ENCODE measurements around the gene DDX5. TPM values are rescaled to one million over a fixed set of nuclear protein-coding genes. Genes with fewer than 3 reads are reported as not detected.
A peak's percentile ranks its signal among the peaks of the same experiment; 100 is the strongest.

Gene DDX5
- total RNA-seq (1,000 to 10,000 TPM; 1,461 to 3,147 (median 1,608) TPM), total RNA-seq (1,156 to 4,210 (median 2,320) reads per million in 29 experiments)
- total RNA-seq (2013) = 1,878 TPM

DNA sequence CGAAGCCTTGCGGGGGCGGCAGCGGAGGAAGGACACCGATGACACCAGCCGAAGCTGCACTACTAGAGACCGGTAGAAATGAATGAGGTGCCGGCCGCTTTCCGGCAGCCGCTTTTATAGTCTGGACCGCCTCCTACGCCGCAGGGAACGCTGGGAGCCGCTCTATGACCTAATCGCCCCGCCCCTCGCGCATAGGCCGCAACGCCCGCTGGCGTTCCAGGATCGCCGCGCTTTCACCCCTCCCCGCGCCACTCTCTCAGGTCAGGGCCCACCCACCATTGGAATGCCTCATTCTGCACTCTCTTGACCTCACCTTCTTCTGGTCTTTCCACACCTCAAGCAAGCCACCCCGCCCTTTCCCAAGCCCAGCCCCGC lies at the start of gene DDX5:
DDX5 (minus strand) TSS at position 89 of the 375 bp plus-strand sequence. CDS start 170 bp downstream, outside the sequence.
- no peaks in the 10 kb centered on the region for H3K27me3 Mint-ChIP-seq
- peak within 1 kb of the TSS; percentile 91 to 99 for H3K4me3 ChIP-seq (ENCODE audit: control insufficient read depth in 1 of 2, extremely low read depth in 1 of 2, low read length in 1 of 2)
- H3K9me3 ChIP-seq = no peaks in the 10 kb centered on the region
- H3K27me3 ChIP-seq (replicated peaks in 1 of 2; ENCODE audit: control insufficient read depth in 2 of 2, extremely low read depth in 1 of 2, insufficient read depth in 2 of 2, low read length in 1 of 2) = no peaks in the 10 kb centered on the region
- H3K4me3 Mint-ChIP-seq = peak within 1 kb of the TSS; percentile 97 to 100 (median 100)
- peak within 1 kb of the TSS; percentile 99 to 100 for H3K27ac Mint-ChIP-seq
- H3K9me3 Mint-ChIP-seq = no peaks in the 10 kb centered on the region
- DNase-seq = peak in 34 of 35 experiments; percentile 91 to 98 (median 96)
- CTCF ChIA-PET = interaction anchor here (0.6 to 2.4 kb wide), 6 partner anchors 9 to 808 kb away, joined by 3 to 31 read pairs (median 6); partner anchors contain the start of genes POLG2 (in 1 of the 2) and TEX2 (in 1 of the 2)
- POLR2A ChIA-PET = interaction anchor here (0.5 to 3.6 kb wide), 16 partner anchors 9 to 733 kb away, joined by 3 to 72 read pairs (median 6); partner anchors contain the start of genes POLG2 (in 2 of the 2) and ICAM2 (in 1 of the 2)
- peaks cover 19 to 34% of the 10 kb centered on the region in 2 experiments for H3K4me1 ChIP-seq (ENCODE audit: control insufficient read depth in 1 of 2, extremely low read depth in 1 of 2, insufficient read depth in 2 of 2, low read length in 2 of 2)
- peak within 1 kb of the TSS; percentile 99 for H3K27ac ChIP-seq (ENCODE audit: low read length)
- H3K36me3 Mint-ChIP-seq = peaks cover 62% of the 10 kb centered on the region
- H3K4me1 Mint-ChIP-seq = peaks cover 64 to 78% (median 67%) of the 10 kb centered on the region in 3 donors
- ATAC-seq (replicated peaks in 1 of 4) = peak; percentile 66 to 71 (median 68)
- WGBS (ENCODE audit: insufficient coverage) = 0% methylated on average over 29 of the region's 31 CpGs
- peaks cover 0 to 58% of the 10 kb centered on the region in 2 donors for H3K36me3 ChIP-seq (ENCODE audit: control insufficient read depth in 2 of 2, extremely low read depth in 1 of 2, insufficient read depth in 1 of 2, low read length in 1 of 2)

DNA sequence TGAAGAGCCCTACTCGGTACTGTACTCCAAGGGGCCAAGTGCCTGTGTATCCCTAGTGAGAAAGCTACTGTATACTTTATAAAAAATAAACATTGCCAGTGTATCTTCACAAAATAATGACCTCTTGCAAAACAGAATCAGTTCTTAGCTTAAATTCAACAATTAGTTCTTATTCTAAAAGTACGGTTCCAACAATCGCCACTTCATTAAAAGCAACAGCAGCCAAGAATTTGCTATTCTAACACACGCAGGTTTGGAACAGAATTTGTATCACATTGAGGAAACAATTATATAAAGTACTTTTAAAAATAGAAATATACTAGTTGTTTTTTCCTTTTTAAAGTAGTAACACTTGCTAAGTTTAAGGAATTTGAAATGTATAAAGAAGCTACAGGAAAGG lies 49.2 kb upstream of the DDX5 start:
- Mint-ChIP-seq H3K27ac (peak overlapping the region in 1 of 2 donors; percentile 39), H3K4me3 (no peak overlapping the region), H3K27me3 (no peaks in the 10 kb centered on the region), H3K9me3 (no peaks in the 10 kb centered on the region), H3K36me3 (peaks cover 36% of the 10 kb centered on the region), H3K4me1 (no peaks in the 10 kb centered on the region)
- Histone ChIP-seq H3K36me3 (ENCODE audit: control insufficient read depth in 2 of 2, extremely low read depth in 1 of 2, insufficient read depth in 1 of 2, low read length in 1 of 2) (peaks cover 7 to 66% of the 10 kb centered on the region in 2 donors), H3K9me3 (no peaks in the 10 kb centered on the region), H3K4me1 (ENCODE audit: control insufficient read depth in 1 of 2, extremely low read depth in 1 of 2, insufficient read depth in 2 of 2, low read length in 2 of 2) (no peaks in the 10 kb centered on the region), H3K4me3 (ENCODE audit: control insufficient read depth in 1 of 2, extremely low read depth in 1 of 2, low read length in 1 of 2) (no peak overlapping the region), H3K27me3 (replicated peaks in 1 of 2; ENCODE audit: control insufficient read depth in 2 of 2, extremely low read depth in 1 of 2, insufficient read depth in 2 of 2, low read length in 1 of 2) (no peaks in the 10 kb centered on the region), H3K27ac (ENCODE audit: low read length) (no peak overlapping the region)
- no CpG with 5 or more reads among the region's 4 CpGs for WGBS (ENCODE audit: insufficient coverage)
- POLR2A ChIA-PET = no interaction called here
- ATAC-seq (replicated peaks in 1 of 4) = no peak
- CTCF ChIA-PET = no interaction called here
- no peak for DNase-seq

DNA sequence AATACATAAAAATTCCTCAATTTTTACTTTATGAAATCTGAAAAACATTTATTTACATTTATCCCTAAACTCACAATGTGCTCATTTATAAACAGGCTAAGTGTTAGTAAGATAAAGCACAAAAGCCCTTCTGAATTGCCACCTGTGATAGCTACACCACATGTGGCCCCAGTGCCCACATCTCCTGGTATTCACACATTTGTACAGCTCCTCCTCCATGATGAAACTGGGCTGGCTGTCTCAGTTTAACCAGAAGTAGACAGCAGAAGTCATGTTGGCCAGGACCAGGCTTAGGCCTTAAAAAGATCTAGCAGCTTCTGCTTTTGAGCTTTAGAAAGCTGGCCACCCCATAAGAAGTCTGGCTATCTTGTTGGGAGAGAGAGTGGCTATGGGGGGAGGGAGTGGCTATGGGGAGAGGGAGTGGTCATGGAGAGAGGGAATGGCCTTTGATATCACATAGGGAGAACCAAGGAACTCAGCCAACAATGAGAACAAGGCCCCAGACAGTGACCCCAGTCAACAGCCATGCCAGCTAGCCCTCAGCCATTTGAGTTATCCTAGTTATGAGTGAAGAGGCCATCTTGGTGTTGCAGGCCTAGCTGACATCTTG lies 48.0 kb upstream of the DDX5 start:
- peaks cover 42% of the 10 kb centered on the region for H3K36me3 Mint-ChIP-seq
- ChIA-PET POLR2A (no interaction called here), CTCF (interaction anchor here in 1 of 2 donors (0.6 kb wide), 1 partner anchor 10 kb away, joined by 3 read pairs; no protein-coding TSS in a partner anchor)
- no peak for DNase-seq
- H3K4me3 Mint-ChIP-seq = no peak overlapping the region
- no peak overlapping the region for H3K27ac Mint-ChIP-seq
- H3K4me3 ChIP-seq (ENCODE audit: control insufficient read depth in 1 of 2, extremely low read depth in 1 of 2, low read length in 1 of 2) = no peak overlapping the region
- H3K9me3 ChIP-seq = no peaks in the 10 kb centered on the region
- no peaks in the 10 kb centered on the region for H3K9me3 Mint-ChIP-seq
- no peaks in the 10 kb centered on the region for H3K27me3 Mint-ChIP-seq
- no peak overlapping the region for H3K27ac ChIP-seq (ENCODE audit: low read length)
- no peaks in the 10 kb centered on the region for H3K4me1 Mint-ChIP-seq
- H3K36me3 ChIP-seq (ENCODE audit: control insufficient read depth in 2 of 2, extremely low read depth in 1 of 2, insufficient read depth in 1 of 2, low read length in 1 of 2) = peaks cover under 1 to 60% of the 10 kb centered on the region in 2 donors
- H3K27me3 ChIP-seq (replicated peaks in 1 of 2; ENCODE audit: control insufficient read depth in 2 of 2, extremely low read depth in 1 of 2, insufficient read depth in 2 of 2, low read length in 1 of 2) = no peaks in the 10 kb centered on the region
- no peak for ATAC-seq (replicated peaks in 1 of 4)
- H3K4me1 ChIP-seq (ENCODE audit: control insufficient read depth in 1 of 2, extremely low read depth in 1 of 2, insufficient read depth in 2 of 2, low read length in 2 of 2) = no peaks in the 10 kb centered on the region

- ATAC-seq (replicated peaks in 1 of 4) = no peak
- DNase-seq = no peak
- Histone ChIP-seq H3K4me3 (ENCODE audit: control insufficient read depth in 1 of 2, extremely low read depth in 1 of 2, low read length in 1 of 2) (no peak overlapping the region), H3K4me1 (ENCODE audit: control insufficient read depth in 1 of 2, extremely low read depth in 1 of 2, insufficient read depth in 2 of 2, low read length in 2 of 2) (no peaks in the 10 kb centered on the region), H3K36me3 (ENCODE audit: control insufficient read depth in 2 of 2, extremely low read depth in 1 of 2, insufficient read depth in 1 of 2, low read length in 1 of 2) (peaks cover 5 to 68% of the 10 kb centered on the region in 2 donors), H3K27me3 (replicated peaks in 1 of 2; ENCODE audit: control insufficient read depth in 2 of 2, extremely low read depth in 1 of 2, insufficient read depth in 2 of 2, low read length in 1 of 2) (no peaks in the 10 kb centered on the region), H3K27ac (ENCODE audit: low read length) (no peak overlapping the region), H3K9me3 (no peaks in the 10 kb centered on the region)
- Mint-ChIP-seq H3K27ac (peak overlapping the region in 1 of 2 donors; percentile 24), H3K36me3 (peaks cover 42% of the 10 kb centered on the region), H3K9me3 (no peaks in the 10 kb centered on the region), H3K27me3 (no peaks in the 10 kb centered on the region), H3K4me1 (no peaks in the 10 kb centered on the region), H3K4me3 (no peak overlapping the region)
- WGBS (ENCODE audit: insufficient coverage) = no CpG with 5 or more reads among the region's 5 CpGs
- POLR2A ChIA-PET = no interaction called here
- CTCF ChIA-PET = no interaction called here
Observed at GRCh38 chr17:64551461-64551860, 45.4 kb upstream of the DDX5 start.

DNA sequence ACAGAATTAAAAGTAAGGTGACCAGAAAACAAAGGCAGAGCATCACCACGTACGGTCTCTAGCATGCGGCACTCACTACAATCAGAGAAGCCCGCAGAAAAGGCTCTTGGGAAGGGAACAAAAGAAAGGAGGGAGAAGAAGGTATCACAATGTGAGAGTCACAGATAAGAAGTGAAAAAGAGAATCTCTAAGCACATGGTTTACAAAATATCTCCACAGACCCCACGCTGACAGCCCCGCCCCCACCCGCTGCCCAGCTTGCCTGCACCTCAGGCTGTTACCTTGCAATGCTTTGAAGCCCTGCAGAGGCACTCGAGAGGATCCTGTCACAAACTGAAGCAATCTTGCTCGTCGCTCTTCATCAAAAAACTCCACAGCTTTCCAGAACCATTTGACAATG lies 41.2 kb upstream of the DDX5 start:
- CTCF ChIA-PET = no interaction called here
- no peaks in the 10 kb centered on the region for H3K9me3 ChIP-seq
- H3K27ac ChIP-seq (ENCODE audit: low read length) = no peak overlapping the region
- H3K27me3 ChIP-seq (replicated peaks in 1 of 2; ENCODE audit: control insufficient read depth in 2 of 2, extremely low read depth in 1 of 2, insufficient read depth in 2 of 2, low read length in 1 of 2) = no peaks in the 10 kb centered on the region
- no peaks in the 10 kb centered on the region for H3K27me3 Mint-ChIP-seq
- DNase-seq (no peak), ATAC-seq (replicated peaks in 1 of 4) (no peak)
- H3K4me1 Mint-ChIP-seq = no peaks in the 10 kb centered on the region
- H3K4me3 Mint-ChIP-seq = no peak overlapping the region
- H3K36me3 ChIP-seq (ENCODE audit: control insufficient read depth in 2 of 2, extremely low read depth in 1 of 2, insufficient read depth in 1 of 2, low read length in 1 of 2) = peaks cover 5 to 66% of the 10 kb centered on the region in 2 donors
- no peak overlapping the region for H3K27ac Mint-ChIP-seq
- no peak overlapping the region for H3K4me3 ChIP-seq (ENCODE audit: control insufficient read depth in 1 of 2, extremely low read depth in 1 of 2, low read length in 1 of 2)
- 96% methylated on average over 5 of the region's 10 CpGs for WGBS (ENCODE audit: insufficient coverage)
- H3K9me3 Mint-ChIP-seq = no peaks in the 10 kb centered on the region
- peaks cover 44% of the 10 kb centered on the region for H3K36me3 Mint-ChIP-seq
- H3K4me1 ChIP-seq (ENCODE audit: control insufficient read depth in 1 of 2, extremely low read depth in 1 of 2, insufficient read depth in 2 of 2, low read length in 2 of 2) = no peaks in the 10 kb centered on the region
- POLR2A ChIA-PET = interaction anchor here in 1 of 2 donors (0.5 to 0.9 kb wide), 4 partner anchors 8 to 767 kb away, joined by 3 to 4 read pairs (median 3); no protein-coding TSS in a partner anchor

GRCh38 chr17:64546716-64547115 lies 40.6 kb upstream of the DDX5 start:
- Histone ChIP-seq H3K4me1 (ENCODE audit: control insufficient read depth in 1 of 2, extremely low read depth in 1 of 2, insufficient read depth in 2 of 2, low read length in 2 of 2) (no peaks in the 10 kb centered on the region), H3K4me3 (ENCODE audit: control insufficient read depth in 1 of 2, extremely low read depth in 1 of 2, low read length in 1 of 2) (no peak overlapping the region), H3K9me3 (no peaks in the 10 kb centered on the region), H3K27ac (ENCODE audit: low read length) (no peak overlapping the region), H3K27me3 (replicated peaks in 1 of 2; ENCODE audit: control insufficient read depth in 2 of 2, extremely low read depth in 1 of 2, insufficient read depth in 2 of 2, low read length in 1 of 2) (no peaks in the 10 kb centered on the region), H3K36me3 (ENCODE audit: control insufficient read depth in 2 of 2, extremely low read depth in 1 of 2, insufficient read depth in 1 of 2, low read length in 1 of 2) (peaks cover 5 to 66% of the 10 kb centered on the region in 2 donors)
- no CpG with 5 or more reads among the region's 7 CpGs for WGBS (ENCODE audit: insufficient coverage)
- Mint-ChIP-seq H3K4me3 (no peak overlapping the region), H3K36me3 (peaks cover 43% of the 10 kb centered on the region), H3K9me3 (no peaks in the 10 kb centered on the region), H3K27me3 (no peaks in the 10 kb centered on the region), H3K27ac (peak overlapping the region in 1 of 2 donors; percentile 31), H3K4me1 (no peaks in the 10 kb centered on the region)
- ATAC-seq (replicated peaks in 1 of 4) (no peak), DNase-seq (no peak)
- POLR2A ChIA-PET = interaction anchor here in 1 of 2 donors (0.5 to 0.6 kb wide), 2 partner anchors 61 to 338 kb away, joined by 3 to 4 read pairs; no protein-coding TSS in a partner anchor
- CTCF ChIA-PET = no interaction called here
